ENCODE results near the gene NUP210.

The NUP210 gene

GRCh38 chr3:13348661-13349396, 71.3 kb downstream of the NUP210 start:
- no peak for DNase-seq (ENCODE audit: low read depth in 2 of 2)

GRCh38 chr3:13348100-13348499, 72.0 kb downstream of the NUP210 start:
- no peak for DNase-seq (ENCODE audit: low read depth in 2 of 2)

- DNase-seq (ENCODE audit: low read depth in 2 of 2): no peak
These were observed 72.7 kb downstream of the NUP210 start for GRCh38 chr3:13347390-13347950.

- DNase-seq (ENCODE audit: low read depth in 2 of 2): peak; percentile 51 to 63
These were observed 73.4 kb downstream of the NUP210 start for GRCh38 chr3:13346481-13347389.

- no peak for DNase-seq (ENCODE audit: low read depth in 2 of 2)
These were observed 74.3 kb downstream of the NUP210 start for GRCh38 chr3:13345772-13346171.

- DNase-seq (ENCODE audit: low read depth in 2 of 2): no peak
These were observed 74.8 kb downstream of the NUP210 start for GRCh38 chr3:13345284-13345683.

GRCh38 chr3:13344663-13345062, 75.5 kb downstream of the NUP210 start:
- DNase-seq (ENCODE audit: low read depth in 2 of 2): no peak

GRCh38 chr3:13343601-13344000, 76.5 kb downstream of the NUP210 start:
- DNase-seq (ENCODE audit: low read depth in 2 of 2): no peak

- DNase-seq (ENCODE audit: low read depth in 2 of 2): no peak
These were observed 78.8 kb downstream of the NUP210 start for GRCh38 chr3:13341229-13341905.

GRCh38 chr3:13339833-13340232, 80.3 kb downstream of the NUP210 start:
- DNase-seq (ENCODE audit: low read depth in 2 of 2): no peak

GRCh38 chr3:13338996-13339395, 81.1 kb downstream of the NUP210 start:
- DNase-seq (ENCODE audit: low read depth in 2 of 2): no peak

GRCh38 chr3:13338231-13338630, 81.9 kb downstream of the NUP210 start:
- DNase-seq (ENCODE audit: low read depth in 2 of 2): no peak

GRCh38 chr3:13336592-13336991, 83.5 kb downstream of the NUP210 start:
- no peak for DNase-seq (ENCODE audit: low read depth in 2 of 2)

GRCh38 chr3:13335503-13335902, 84.6 kb downstream of the NUP210 start:
- no peak for DNase-seq (ENCODE audit: low read depth in 2 of 2)

GRCh38 chr3:13335059-13335458, 85.1 kb downstream of the NUP210 start:
- DNase-seq (ENCODE audit: low read depth in 2 of 2): no peak

- DNase-seq (ENCODE audit: low read depth in 2 of 2): no peak
These were observed 86.8 kb downstream of the NUP210 start for GRCh38 chr3:13333236-13333897.

- DNase-seq (ENCODE audit: low read depth in 2 of 2): no peak
These were observed 87.4 kb downstream of the NUP210 start for GRCh38 chr3:13332740-13333139.

GRCh38 chr3:13332158-13332557, 88.0 kb downstream of the NUP210 start:
- no peak for DNase-seq (ENCODE audit: low read depth in 2 of 2)

GRCh38 chr3:13329746-13330145, 90.4 kb downstream of the NUP210 start:
- no peak for DNase-seq (ENCODE audit: low read depth in 2 of 2)

GRCh38 chr3:13325892-13326443, 94.2 kb downstream of the NUP210 start:
- DNase-seq (ENCODE audit: low read depth in 2 of 2): no peak

GRCh38 chr3:13324835-13325501, 95.2 kb downstream of the NUP210 start:
- DNase-seq (ENCODE audit: low read depth in 2 of 2): no peak

All from stimulated activated CD4-positive, alpha-beta T cell treated with anti-CD3 and anti-CD28 coated beads, Interleukin-4, amount 100 ng/mL, for 48 hours (primary cell).